Mammary epithelial cell (primary cell): ENCODE data around the gene ZNF597.

Experiments used
- CTCF ChIP-seq, 2 donors: IDR thresholded peaks in 1 of 2; conservative IDR thresholded peaks in 1 of 2; 2 replicates each; pipeline ENCODE4 v1.5.1; 2011 to 2012; ENCODE audit warnings: inconsistent platforms in 2 of 2, low read length in 2 of 2, mild to moderate bottlenecking in 2 of 2, control low read depth in 1 of 2, low read depth in 1 of 2; ENCODE audit not compliant: insufficient read depth in 1 of 2; ENCODE audit errors: extremely low read depth in 1 of 2
- EZH2 ChIP-seq: IDR thresholded peaks from 2 replicates; pipeline ENCODE4 v1.6.1; 2012; ENCODE audit warnings: low read length, inconsistent platforms, borderline replicate concordance

GRCh38 chr16:3478242-3478925 is 35.1 kb upstream of the ZNF597 start:
- TF ChIP-seq CTCF (conservative IDR thresholded peaks at IDR 0.05 in 1 of 2, IDR thresholded peaks at IDR 0.05 in 1 of 2; ENCODE audit: extremely low read depth in 1 of 2, insufficient read depth in 1 of 2, low read depth in 1 of 2, low read length in 2 of 2) (no peak), EZH2 (no peak)
